NCI-H2081 treated with DMSO at 0.1 percent for 48 hours (cell line): ENCODE data around the gene GET3.
"Not testable (repeated sequence)": the region's sequence is repeated elsewhere in the genome, so short reads cannot be mapped to it uniquely, and the experiment has no call there.

Experiments
- DNase-seq: peaks from one replicate; lab custom pipeline; 2025; lab: John Stamatoyannopoulos, UW

Gene GET3

DNA sequence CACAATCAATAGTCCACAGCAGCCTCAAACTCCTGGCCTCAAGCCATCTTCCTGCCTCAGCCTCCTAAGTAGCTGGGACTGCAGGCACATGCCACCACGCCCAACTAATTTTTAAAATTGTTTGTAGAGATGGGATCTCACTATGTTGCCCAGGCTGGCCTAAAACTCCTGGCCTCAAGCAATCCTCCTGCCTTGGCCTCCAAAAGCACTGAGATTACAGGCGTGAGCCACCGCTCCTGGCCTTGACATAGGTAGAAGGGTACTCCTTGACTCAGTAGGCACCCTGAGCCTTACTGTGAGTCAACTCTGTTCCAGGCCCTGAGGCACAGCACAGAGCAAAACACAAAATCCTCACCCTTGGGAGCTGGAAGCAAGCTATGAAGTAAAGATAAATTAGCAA, 21.4 kb upstream of the GET3 start:
- DNase-seq = no peak

DNA sequence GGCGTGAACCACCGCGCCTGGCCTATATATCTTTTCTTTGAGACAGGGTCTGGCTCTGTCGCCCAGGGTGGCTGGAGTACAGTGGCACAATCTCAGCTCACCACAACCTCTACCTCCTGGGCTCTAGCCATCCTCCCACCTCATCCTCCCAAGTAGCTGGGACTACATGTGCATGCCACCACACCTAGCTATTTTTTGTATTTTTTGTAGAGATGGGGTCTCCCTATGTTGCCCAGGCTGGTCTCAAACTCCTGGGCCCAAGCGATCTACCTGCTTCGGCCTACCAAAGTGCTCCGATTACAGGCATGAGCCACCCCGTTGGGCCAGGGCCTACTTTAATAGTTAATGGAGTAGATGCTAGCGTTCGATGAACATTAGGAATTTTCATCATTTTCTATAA, 17.0 kb upstream of the GET3 start:
- no peak for DNase-seq

- no peak for DNase-seq
These were observed 16.2 kb upstream of the GET3 start for GRCh38 chr19:12720851-12721655.

DNA sequence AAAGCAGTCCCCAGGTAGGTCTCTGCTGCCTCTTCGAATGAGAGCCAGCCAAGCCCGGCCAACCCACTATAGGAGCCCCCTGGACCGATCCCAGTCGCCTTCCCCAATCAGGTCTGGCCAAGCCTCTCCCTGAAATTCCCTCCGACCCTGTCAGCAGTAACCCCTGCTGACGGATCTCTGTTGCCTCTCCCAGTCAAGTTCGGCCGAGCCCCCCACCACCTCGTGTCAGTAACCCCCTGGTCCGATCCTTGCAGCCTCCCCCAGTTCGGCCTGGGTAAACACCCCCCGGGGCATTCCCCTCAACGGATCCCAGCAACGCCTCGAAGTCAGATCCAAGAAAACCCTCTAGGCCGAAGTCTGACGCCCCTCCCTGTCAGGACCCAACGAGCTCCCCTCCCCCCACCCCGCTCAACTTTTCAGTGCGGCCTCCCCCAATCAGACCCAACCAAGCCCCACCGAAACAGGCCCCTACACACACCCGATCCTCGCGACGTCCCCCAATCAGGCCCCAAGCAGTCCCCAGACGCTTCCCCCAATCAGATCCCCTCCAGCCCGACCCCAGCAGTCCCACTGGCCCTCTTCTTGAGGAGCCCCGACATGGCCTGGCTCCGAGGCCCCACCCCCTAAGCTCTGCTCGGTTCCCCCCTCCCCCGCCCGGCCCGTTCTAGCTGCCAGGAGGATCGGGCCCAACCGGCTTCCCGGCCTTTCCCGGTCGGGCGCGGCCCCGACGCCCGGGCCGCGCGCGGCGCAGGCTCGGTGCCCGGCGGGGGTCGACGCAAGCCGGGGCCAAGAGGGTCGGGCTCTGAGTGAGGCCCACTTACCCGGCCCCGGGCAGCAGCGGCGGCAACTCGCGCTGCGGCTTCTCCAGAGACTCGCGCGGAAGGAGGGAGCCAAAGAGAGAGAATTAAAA, 15.4 kb upstream of the GET3 start:
- no peak for DNase-seq

- DNase-seq = peak; percentile 93
These were observed 14.5 kb upstream of the GET3 start for GRCh38 chr19:12722566-12723380.

DNA sequence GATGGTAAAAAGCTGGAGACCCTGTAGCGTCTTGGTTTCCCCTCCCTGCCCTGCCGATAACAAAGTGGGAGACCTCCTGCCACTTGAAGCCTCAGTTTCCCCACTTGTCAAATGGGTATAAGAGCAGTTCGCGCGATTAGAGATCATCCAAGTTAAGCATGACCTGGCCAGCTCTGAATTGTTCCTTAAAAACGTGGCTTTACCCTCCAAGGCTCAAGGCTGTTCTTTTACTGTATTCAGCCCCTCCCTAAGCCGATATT, 14.0 kb upstream of the GET3 start:
- DNase-seq = no peak

- DNase-seq = peak; percentile 22
These were observed 13.5 kb upstream of the GET3 start, which contains the start of gene TNPO2 for GRCh38 chr19:12723641-12724426. TNPO2 (minus strand) TSS chr19:12723932; CDS start chr19:12720977, 2,955 bp downstream.

DNA sequence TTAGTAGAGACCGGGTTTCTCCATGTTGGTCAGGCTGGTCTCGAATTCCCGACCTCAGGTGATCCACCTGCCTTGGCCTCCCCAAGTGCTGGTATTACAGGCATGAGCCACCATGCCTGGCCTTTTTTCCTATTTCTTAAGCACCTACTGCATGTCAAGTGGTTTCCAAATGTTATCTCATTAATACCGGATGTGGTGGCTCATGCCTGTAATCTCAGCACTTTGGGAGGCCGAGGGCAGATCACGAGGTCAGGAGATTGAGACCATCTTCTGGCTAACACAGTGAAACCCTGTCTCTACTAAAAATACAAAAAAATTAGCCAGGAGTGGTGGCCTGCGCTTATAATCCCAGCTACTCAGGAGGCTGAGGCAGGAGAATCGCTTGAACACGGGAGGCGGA, 11.7 kb upstream of the GET3 start:
- not testable (repeated sequence) for DNase-seq

DNA sequence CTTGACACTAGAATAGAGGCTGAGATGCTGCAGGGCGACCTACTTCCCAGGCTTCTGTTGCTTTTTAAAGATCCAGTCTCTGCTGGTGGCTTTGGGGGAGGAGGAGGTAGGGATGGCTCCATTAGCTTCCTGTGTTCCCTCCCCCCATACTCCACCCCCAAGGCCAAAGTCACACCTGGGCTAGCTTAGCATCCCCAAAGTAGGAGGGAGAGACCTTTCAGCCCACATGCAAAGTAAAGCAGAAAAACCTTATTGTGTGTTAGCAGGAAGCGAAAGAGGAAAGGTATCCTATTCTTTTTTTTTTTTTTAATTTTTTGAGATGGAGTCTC, 10.3 kb upstream of the GET3 start:
- DNase-seq = no peak

DNA sequence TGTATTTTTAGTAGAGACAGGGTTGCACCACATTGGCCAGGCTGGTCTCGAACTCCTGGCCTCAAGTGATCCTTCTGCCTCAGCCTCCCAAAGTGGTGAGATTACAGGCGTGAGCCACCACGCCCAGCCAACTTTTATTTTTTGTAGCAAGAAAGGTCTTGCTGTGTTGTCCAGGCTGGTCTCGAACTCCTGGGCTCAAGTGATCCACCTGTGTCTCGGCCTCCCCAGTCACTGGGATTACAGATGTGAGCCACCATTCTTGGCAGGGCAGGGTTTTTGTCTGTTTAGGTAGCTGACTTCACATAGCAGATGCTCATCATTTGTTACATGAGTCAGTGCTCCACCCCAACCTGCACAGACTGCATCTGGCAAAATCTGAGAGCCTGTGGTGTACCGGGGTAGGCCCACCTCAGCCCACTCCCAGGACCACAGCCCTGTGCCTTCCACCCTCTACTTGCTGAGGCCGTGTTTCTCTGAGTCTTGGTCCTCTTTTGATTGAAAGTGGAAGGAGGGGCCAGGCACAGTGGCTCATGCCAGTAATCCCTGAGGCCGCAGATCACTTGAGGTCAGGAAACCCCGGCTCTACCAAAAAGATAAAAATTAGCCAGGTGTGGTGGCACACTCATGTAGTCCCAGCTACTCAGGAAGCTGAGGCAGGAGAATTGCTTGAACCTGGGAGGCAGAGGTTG, 9.4 kb upstream of the GET3 start:
- DNase-seq = no peak

GRCh38 chr19:12730064-12730463, 7.2 kb upstream of the GET3 start:
- DNase-seq = no peak

DNA sequence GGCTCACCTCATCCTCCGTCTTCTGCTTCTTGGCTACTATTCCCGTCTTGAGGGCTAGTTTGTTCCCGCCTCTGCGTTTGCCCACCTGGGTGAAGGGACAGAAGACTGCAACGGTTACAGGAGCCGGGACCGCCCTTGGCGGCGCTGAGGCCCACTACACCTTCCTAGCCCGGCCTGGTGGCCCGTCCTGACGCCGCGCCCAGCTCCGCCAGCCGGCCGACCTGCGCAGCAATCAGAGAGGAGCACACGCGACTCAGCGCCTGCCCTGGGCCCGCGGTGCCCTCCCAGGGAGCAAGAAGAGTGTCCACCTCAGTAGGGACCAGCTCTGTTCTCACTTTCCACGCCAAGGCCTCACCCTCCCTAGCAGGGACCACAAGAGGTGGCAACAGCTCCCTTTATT, 6.0 kb upstream of the GET3 start:
- no peak for DNase-seq

DNA sequence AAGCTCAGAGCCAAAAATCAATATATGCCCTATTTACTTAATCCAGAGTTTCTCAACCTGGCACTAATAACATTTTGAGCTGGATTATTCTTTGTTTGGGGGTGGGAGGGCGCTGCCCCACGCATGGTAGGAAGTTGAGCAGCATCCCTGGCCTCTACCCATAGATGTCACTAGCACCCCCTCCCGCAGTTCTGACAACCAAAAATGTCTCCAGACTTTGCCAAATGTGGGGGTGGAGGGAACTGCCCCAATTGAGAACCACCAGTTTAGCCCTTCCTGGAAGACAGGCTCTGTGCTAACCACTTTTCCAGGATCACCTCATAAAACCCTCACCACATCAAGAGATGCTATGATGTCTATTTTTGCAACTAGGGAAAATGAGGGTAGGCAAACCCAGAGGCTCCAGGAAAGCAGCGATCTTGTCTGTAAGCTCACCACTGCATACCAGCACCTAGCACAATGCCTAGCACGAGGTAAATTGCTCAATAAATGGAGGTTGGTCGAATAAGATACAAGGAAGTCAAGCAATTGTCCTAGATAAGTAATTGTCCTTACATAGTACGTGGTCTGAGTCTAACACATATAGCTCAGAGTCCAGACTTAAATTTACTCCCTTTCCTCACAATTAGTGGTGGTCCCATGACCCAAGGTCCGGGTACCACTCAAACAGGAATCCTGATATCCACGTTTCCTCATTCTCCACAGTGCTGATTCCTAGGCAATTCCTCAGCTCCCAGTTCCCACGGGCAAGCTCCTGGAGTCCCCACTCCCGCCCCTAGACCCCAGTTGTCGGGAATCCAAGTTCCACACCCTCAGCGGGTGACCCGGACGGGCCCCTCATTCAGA, 3.7 kb upstream of the GET3 start:
- no peak for DNase-seq

DNA sequence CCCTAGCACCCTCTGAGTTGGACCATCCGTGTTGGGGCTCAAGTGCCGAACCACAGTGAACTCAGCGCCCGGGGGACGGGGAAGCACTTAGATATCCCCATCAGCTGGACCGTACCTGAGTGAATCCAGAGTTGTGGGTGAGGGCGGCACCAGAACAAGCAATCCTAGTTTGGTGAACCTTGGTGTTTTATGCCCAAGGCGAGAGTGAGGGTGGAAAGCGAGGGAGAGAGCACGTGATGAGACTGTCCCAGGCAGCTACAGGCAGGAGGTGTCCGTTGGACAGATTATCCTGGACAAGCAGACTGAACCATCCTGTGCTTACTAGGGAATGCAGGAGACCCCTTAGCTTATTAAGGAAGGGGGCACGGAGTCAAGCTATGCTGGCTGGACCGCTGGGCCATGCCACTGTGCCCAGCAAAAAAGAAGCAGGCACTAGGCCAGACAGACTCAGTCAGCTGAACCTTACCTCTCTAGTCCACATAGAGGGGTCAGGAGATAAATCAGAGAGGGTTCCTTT, 596 bp downstream of the GET3 start:
- DNase-seq = no peak

GRCh38 chr19:12745166-12745897, 8.0 kb downstream of the GET3 start:
- no peak for DNase-seq

DNA sequence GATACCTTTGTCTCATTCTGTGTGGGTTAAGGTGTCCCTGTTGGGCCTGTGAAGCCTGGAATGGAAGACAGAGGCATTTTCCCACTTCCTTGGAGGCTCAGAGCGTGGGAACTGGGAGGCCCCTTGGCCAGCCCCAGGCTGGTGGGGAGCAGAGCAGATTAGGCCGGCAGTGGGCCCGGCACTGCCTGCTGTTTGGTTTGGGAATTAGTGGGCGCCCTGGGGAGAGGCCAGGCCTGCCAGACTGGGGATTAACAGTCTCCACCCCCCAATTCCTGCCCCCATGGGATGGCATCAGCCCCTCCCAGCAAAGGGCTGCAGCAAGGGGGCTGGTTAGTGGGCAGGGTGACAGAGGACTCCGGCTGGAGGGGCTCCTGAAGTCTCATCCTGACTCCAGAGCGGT, 11.2 kb downstream of the GET3 start:
- DNase-seq = no peak

- no peak for DNase-seq
These were observed 12.7 kb downstream of the GET3 start for GRCh38 chr19:12749938-12750521.

DNA sequence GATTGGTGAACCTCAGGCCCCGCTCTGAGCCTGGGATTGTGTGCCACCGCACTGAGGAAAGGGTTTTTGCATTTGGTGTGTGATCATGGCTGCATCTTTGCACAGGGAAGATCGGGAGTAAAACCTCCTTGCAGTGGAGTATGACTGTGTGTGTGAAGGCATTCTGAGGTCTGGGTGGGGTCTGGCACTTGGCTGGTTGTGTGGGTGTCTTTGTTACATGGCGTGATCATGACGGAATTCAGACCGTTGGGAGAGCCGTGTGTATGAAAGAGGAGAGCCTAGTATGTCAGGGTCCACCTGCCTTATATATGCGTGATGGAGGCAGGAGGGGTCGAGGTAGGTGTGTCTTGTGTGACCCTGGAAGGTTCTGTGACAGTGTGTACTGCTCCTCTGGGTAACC, 13.6 kb downstream of the GET3 start:
- no peak for DNase-seq

DNA sequence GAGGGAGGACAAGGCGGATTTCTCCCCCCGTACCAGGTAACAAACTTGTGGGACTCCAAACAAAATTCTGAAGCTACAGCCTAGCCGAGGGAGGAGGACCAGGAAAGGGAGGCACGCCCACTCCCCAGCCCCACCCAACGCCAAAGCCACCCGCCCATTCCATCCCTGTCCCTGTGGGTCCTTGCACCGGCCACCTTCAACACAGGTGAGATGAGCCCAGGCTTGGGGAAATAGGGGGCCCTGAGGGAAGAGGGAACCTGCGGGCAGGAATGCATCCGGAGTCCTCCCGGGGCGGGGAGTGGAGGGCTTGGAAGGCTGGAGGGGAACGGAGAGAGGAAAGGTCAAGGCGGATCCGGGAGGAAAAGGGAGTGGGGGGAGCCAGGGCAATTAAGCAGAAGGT, 14.3 kb downstream of the GET3 start, which contains the start of gene BEST2:
Gene BEST2, plus strand, starts transcription at position 157 of the 400 bp plus-strand sequence. CDS start 802 bp downstream, outside the sequence.
- no peak for DNase-seq
